ENCODE results near the gene TWNK.
A peak's percentile ranks its signal among the peaks of the same experiment; 100 is the strongest.
"Not testable (repeated sequence)": the region's sequence is repeated elsewhere in the genome, so short reads cannot be mapped to it uniquely, and the experiment has no call there.

Gene TWNK

GRCh38 chr10:101031796-101032636 is 44.7 kb downstream of the TWNK start:
- DNase-seq = peak; percentile 27 to 38

DNA sequence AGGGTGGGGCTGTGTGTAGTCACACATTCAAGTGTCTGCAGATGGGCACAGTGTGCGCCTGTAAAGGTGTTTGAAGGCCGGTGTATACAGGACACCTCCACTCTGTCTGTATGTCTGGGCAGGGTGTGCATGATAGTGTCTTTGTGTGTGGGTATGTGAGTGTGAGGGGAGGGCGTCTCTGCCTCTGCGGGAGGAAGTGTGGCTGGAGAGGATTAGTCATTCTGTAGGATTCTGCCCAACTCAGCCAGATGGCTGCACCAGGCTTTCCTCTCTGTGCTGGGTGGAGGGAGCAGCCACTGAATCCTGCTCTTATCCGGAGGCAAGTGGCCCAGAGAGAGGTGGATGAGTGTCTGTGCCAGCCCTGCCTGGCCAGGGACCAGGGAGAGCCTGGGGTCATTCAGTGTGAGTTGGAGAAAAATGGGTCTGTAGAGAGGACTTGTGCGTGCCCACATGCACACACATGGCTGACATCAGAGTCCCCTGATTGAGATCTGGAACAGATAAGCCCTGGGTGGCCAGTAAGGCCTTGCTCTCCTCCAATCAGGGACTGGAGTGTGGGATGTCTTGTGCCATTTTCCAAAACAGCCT is 45.4 kb downstream of the TWNK start:
- DNase-seq = peak; percentile 68 to 71

- DNase-seq = no peak
These were observed 45.9 kb downstream of the TWNK start for GRCh38 chr10:101033276-101033675.

DNA sequence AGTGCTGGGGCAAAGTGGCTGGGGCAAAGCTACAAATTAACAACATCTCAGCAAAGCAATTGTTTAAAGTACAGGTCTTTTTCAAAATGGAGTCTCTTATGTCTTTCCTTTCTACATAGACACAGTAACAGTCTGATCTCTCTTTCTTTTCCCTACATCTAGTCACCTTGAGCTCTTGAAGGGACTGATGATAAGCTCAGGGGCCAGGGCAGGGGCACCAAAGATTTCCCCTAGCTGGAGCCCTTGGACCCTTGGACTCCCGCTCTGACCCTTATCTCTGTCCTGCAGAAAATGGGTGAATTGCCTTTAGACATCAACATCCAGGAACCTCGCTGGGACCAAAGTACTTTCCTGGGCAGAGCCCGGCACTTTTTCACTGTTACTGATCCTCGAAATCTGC is 47.1 kb downstream of the TWNK start:
- not testable (repeated sequence) for DNase-seq

- no peak for DNase-seq
These were observed 48.0 kb downstream of the TWNK start for GRCh38 chr10:101035314-101035713.

GRCh38 chr10:101035916-101036702 is 48.8 kb downstream of the TWNK start:
- DNase-seq = no peak

DNA sequence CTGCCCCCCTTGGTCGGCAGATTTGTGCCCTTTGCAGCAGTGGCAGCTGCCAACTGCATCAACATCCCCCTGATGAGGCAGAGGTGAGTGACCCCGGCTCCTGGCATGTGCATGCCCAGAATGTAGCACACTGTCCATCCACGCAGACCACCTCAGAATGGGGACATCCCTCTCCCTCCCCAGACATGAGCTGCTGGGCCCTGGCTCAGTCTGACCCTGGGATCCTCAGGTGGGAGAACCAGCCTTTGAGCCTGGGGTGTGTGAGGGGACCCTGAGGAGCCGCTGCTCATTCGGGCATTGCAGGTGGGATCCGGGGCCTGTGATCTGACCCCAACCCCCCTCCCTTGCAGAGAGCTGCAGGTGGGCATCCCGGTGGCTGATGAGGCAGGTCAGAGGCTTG is 49.4 kb downstream of the TWNK start:
- DNase-seq = no peak

GRCh38 chr10:101038484-101038883 is 51.1 kb downstream of the TWNK start:
- DNase-seq = no peak

GRCh38 chr10:101040061-101040460 is 52.7 kb downstream of the TWNK start:
- DNase-seq = no peak

- DNase-seq = no peak
These were observed 53.5 kb downstream of the TWNK start for GRCh38 chr10:101040851-101041250.

- DNase-seq = peak; percentile 61 to 70
These were observed 54.0 kb downstream of the TWNK start for GRCh38 chr10:101041252-101041761.

GRCh38 chr10:101042118-101042517 is 54.8 kb downstream of the TWNK start:
- DNase-seq = no peak

DNA sequence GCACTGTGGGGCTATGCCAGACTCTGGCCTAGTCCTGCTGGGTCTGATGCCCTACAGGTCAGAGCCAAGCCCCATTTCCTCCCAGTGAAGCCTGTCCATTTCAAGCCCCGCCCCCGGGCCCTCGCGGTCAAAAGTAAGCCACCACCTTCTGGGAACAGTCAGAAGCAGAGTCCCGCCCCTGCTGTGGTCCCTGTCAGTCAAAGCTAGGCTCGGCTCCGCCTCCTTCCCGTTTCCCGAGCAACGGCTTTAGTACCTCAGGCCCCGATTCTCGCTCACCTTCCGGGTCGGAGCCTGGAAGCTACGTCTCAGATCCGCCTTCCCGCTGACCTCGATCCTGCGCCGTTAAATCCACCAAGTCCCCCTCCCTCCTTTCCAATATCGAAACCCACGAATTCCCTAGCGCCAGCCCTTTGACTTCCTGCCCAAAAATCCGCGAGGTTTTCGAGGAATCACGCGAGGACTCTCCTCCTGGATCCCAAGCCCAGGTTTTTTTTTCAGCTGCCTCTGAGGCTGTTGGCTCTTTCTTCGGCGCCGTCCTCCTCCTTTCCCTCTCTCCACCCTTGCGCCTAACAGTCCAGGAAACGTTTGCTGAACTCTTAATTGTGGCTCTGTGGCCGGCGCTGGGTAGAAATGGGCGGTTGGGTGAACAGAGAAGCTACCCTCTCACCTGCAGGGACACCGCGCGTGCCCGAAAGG is 55.5 kb downstream of the TWNK start:
- DNase-seq = peak; percentile 92 to 93

- peak; percentile 25 to 28 for DNase-seq
These were observed 56.0 kb downstream of the TWNK start for GRCh38 chr10:101043363-101043707.

All from AML-193 (cell line).